ENCODE results near the gene PCOLCE2. TPM values are rescaled to one million over a fixed set of nuclear protein-coding genes. Genes with fewer than 3 reads are reported as not detected.
"Not testable (repeated sequence)": the region's sequence is repeated elsewhere in the genome, so short reads cannot be mapped to it uniquely, and the experiment has no call there.

PCOLCE2 gene
- total RNA-seq, 1 experiment from 2014 or later: 26.5 TPM

- DNase-seq (ENCODE audit: low read depth): no peak
Observed at GRCh38 chr3:142898346-142899213, 9.7 kb upstream of the PCOLCE2 start.

GRCh38 chr3:142897807-142898206 is 8.9 kb upstream of the PCOLCE2 start:
- no peak for DNase-seq (ENCODE audit: low read depth)

GRCh38 chr3:142896996-142897395 is 8.1 kb upstream of the PCOLCE2 start:
- peak; percentile 65 for DNase-seq (ENCODE audit: low read depth)

GRCh38 chr3:142896201-142896755 is 7.4 kb upstream of the PCOLCE2 start:
- peak; percentile 94 for DNase-seq (ENCODE audit: low read depth)

- no peak for DNase-seq (ENCODE audit: low read depth)
Observed at GRCh38 chr3:142894493-142894892, 5.6 kb upstream of the PCOLCE2 start.

GRCh38 chr3:142892714-142893113 is 3.8 kb upstream of the PCOLCE2 start:
- DNase-seq (ENCODE audit: low read depth): no peak

GRCh38 chr3:142890592-142890991 is 1.7 kb upstream of the PCOLCE2 start:
- DNase-seq (ENCODE audit: low read depth): no peak

- no peak for DNase-seq (ENCODE audit: low read depth)
Observed at GRCh38 chr3:142889212-142890014, 530 bp upstream of the PCOLCE2 start.

- DNase-seq (ENCODE audit: low read depth): peak; percentile 69
Observed at GRCh38 chr3:142888099-142888480, 793 bp downstream of the PCOLCE2 start.

GRCh38 chr3:142886940-142887339 is 1.9 kb downstream of the PCOLCE2 start:
- DNase-seq (ENCODE audit: low read depth): peak; percentile 88

- DNase-seq (ENCODE audit: low read depth): no peak
Observed at GRCh38 chr3:142886021-142886420, 2.9 kb downstream of the PCOLCE2 start.

- DNase-seq (ENCODE audit: low read depth): no peak
Observed at GRCh38 chr3:142884531-142884930, 4.4 kb downstream of the PCOLCE2 start.

GRCh38 chr3:142883534-142883933 is 5.3 kb downstream of the PCOLCE2 start:
- not testable (repeated sequence) for DNase-seq (ENCODE audit: low read depth)

- DNase-seq (ENCODE audit: low read depth): no peak
Observed at GRCh38 chr3:142881445-142882224, 7.2 kb downstream of the PCOLCE2 start.

GRCh38 chr3:142878649-142879300 is 10.1 kb downstream of the PCOLCE2 start:
- DNase-seq (ENCODE audit: low read depth): no peak

- DNase-seq (ENCODE audit: low read depth): no peak
Observed at GRCh38 chr3:142876417-142876816, 12.5 kb downstream of the PCOLCE2 start.

GRCh38 chr3:142875583-142876207 is 13.2 kb downstream of the PCOLCE2 start:
- DNase-seq (ENCODE audit: low read depth): no peak

- no peak for DNase-seq (ENCODE audit: low read depth)
Observed at GRCh38 chr3:142875099-142875498, 13.8 kb downstream of the PCOLCE2 start.

GRCh38 chr3:142868382-142868781 is 20.5 kb downstream of the PCOLCE2 start:
- DNase-seq (ENCODE audit: low read depth): not testable (repeated sequence)

GRCh38 chr3:142866841-142867631 is 21.8 kb downstream of the PCOLCE2 start:
- DNase-seq (ENCODE audit: low read depth): peak; percentile 34
